ENCODE data around the gene RTF2.

DNA sequence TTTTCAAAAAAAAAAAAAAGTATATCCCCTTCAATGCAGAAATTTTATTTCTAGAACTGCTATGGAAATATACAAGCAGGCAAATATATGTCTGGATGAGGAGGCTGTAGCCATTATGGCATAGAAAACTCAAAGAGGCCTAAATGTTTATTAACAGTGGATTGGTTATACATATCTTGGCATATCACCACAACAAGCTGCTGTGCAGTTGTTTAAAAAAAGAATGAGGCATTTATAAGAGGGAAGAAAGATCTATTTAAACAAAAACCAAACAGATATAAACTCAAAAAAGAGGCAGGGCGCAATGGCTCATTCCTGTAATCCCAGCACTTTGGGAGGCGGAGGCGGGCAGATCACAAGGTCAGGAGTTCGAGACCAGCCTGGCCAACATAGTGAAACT lies 30.1 kb upstream of the RTF2 start:
- TF ChIP-seq EZH2 (IDR thresholded peaks at IDR 0.05; ENCODE audit: insufficient read depth, poor library complexity, severe bottlenecking) (no peak), EZH2phosphoT487 (IDR thresholded peaks at IDR 0.05; ENCODE audit: insufficient read depth, low read depth) (no peak)
